H1 (cell line): Measurements from ENCODE around the gene UBAC1. TPM values are rescaled to one million over a fixed set of nuclear protein-coding genes. Genes with fewer than 3 reads are reported as not detected.
A peak's percentile ranks its signal among the peaks of the same experiment; 100 is the strongest.

Experiments
- CTCF ChIA-PET: fragments of 300-600 bp; sonication (Branson Sonifier 250); formaldehyde crosslinking; loops from one replicate; lab custom pipeline; 2021; ENCODE audit not compliant: partially characterized antibody; lab: Charles Lee
- POLR2A ChIA-PET: fragments of 300-600 bp; sonication (Branson Sonifier 250); formaldehyde crosslinking; loops from one replicate; lab custom pipeline; 2021; ENCODE audit warnings: inconsistent platforms; ENCODE audit not compliant: partially characterized antibody; lab: Charles Lee
- DNase-seq, 2 experiments: peaks; one replicate each; pipeline versions ENCODE4 v3.0.0 to v3.0.0-alpha.2; 2010 to 2022; ENCODE audit warnings: low spot score in 2 of 2, low read depth in 1 of 2, mixed read lengths in 1 of 2
- FAIRE-seq: peaks from 2 replicates; lab custom pipeline; 2011; peaks lifted over from hg19 to GRCh38; lab: Jason Lieb, UNC
- H2AFZ ChIP-seq: 2 replicates; pipeline ENCODE4 v1.8.1; 2012; ENCODE audit warnings: low read length, inconsistent platforms
- H2AK5ac ChIP-seq: 2 replicates; pipeline ENCODE4 v1.6.1; 2013; ENCODE audit warnings: low read depth, low read length
- H2BK120ac ChIP-seq: replicated peaks from 2 replicates; pipeline ENCODE3; 2013; ENCODE audit warnings: low read depth, low read length, inconsistent platforms
- H2BK12ac ChIP-seq: 2 replicates; pipeline ENCODE4 v1.6.1; 2013; ENCODE audit warnings: low read depth, low read length
- H2BK15ac ChIP-seq: 2 replicates; pipeline ENCODE4 v1.6.1; 2013; ENCODE audit warnings: low read length
- H2BK20ac ChIP-seq: 2 replicates; pipeline ENCODE4 v1.6.1; 2013; ENCODE audit warnings: low read length
- H2BK5ac ChIP-seq: 2 replicates; pipeline ENCODE4 v1.6.1; 2013; ENCODE audit warnings: low read depth, low read length
- H3K14ac ChIP-seq: 2 replicates; pipeline ENCODE4 v1.6.1; 2013; ENCODE audit warnings: inconsistent platforms; ENCODE audit not compliant: insufficient read length
- H3K18ac ChIP-seq: 2 replicates; pipeline ENCODE4 v1.6.1; 2013; ENCODE audit warnings: low read length; ENCODE audit errors: extremely low read depth
- H3K23ac ChIP-seq: 2 replicates; pipeline ENCODE4 v1.6.1; 2013; ENCODE audit warnings: inconsistent platforms; ENCODE audit not compliant: insufficient read length
- H3K23me2 ChIP-seq: 2 replicates; pipeline ENCODE4 v1.6.1; 2013; ENCODE audit warnings: low read depth, low read length
- H3K27ac ChIP-seq: 2 replicates; pipeline ENCODE4 v1.6.1; 2011; ENCODE audit warnings: low read depth, low read length, inconsistent platforms
- H3K27me3 ChIP-seq, 4 experiments: replicated peaks in 1 of 4; 1 replicate in 1 of 4; 2 replicates in 3 of 4; pipeline versions ENCODE4 v1.6.1 to v1.8.1; 2011 to 2013; ENCODE audit warnings: low read length in 3 of 4, mild to moderate bottlenecking in 3 of 4, inconsistent platforms in 2 of 4, mixed read lengths in 2 of 4, moderate library complexity in 1 of 4; ENCODE audit not compliant: control insufficient read depth in 3 of 4, insufficient read depth in 3 of 4; ENCODE audit errors: extremely low read depth in 1 of 4
- H3K36me3 ChIP-seq, 4 experiments: 2 replicates each; pipeline versions ENCODE4 v1.6.1 to v1.8.1; 2011 to 2013; ENCODE audit warnings: mild to moderate bottlenecking in 4 of 4, low read length in 3 of 4, moderate library complexity in 2 of 4, control low read depth in 1 of 4, inconsistent platforms in 1 of 4; ENCODE audit not compliant: insufficient read depth in 4 of 4, control insufficient read depth in 2 of 4
- H3K4ac ChIP-seq: replicated peaks from 2 replicates; pipeline ENCODE3; 2013; ENCODE audit warnings: low read length, low read depth, mixed read lengths, inconsistent platforms; ENCODE audit not compliant: insufficient read length
- H3K4me1 ChIP-seq, 4 experiments: replicated peaks in 1 of 4; 1 replicate in 1 of 4; 2 replicates in 3 of 4; pipeline versions ENCODE4 v1.6.1 to v1.8.1; 2011 to 2013; ENCODE audit warnings: low read length in 3 of 4, inconsistent platforms in 2 of 4, mixed read lengths in 1 of 4; ENCODE audit not compliant: insufficient read depth in 4 of 4, control insufficient read depth in 3 of 4
- H3K4me2 ChIP-seq, 2 experiments: 2 replicates each; pipeline versions ENCODE4 v1.6.1 to v1.8.1; 2011 to 2013; ENCODE audit warnings: low read depth in 2 of 2, low read length in 2 of 2, control low read depth in 1 of 2, inconsistent platforms in 1 of 2, mild to moderate bottlenecking in 1 of 2; ENCODE audit not compliant: insufficient read depth in 1 of 2
- H3K4me3 ChIP-seq, 4 experiments: fragments of 200-600, 300-600 bp in 1 of 4; sonication (generic), shearing (Covaris generic), sonication (Bioruptor Twin) in 1 of 4; 2 replicates each; pipeline versions ENCODE4 v1.5.1 to v1.8.1; 2011 to 2016; ENCODE audit warnings: low read length in 4 of 4, low read depth in 3 of 4, control low read depth in 2 of 4, inconsistent platforms in 2 of 4, mild to moderate bottlenecking in 2 of 4, mixed read lengths in 1 of 4, moderate library complexity in 1 of 4; ENCODE audit not compliant: insufficient read depth in 2 of 4; ENCODE audit errors: extremely low read depth in 1 of 4
- H3K56ac ChIP-seq: replicated peaks from 2 replicates; pipeline ENCODE3; 2013; ENCODE audit warnings: low read depth, mild to moderate bottlenecking, mixed read lengths, low read length, inconsistent platforms; ENCODE audit not compliant: insufficient read length
- H3K79me1 ChIP-seq: 2 replicates; pipeline ENCODE4 v1.6.1; 2013; ENCODE audit warnings: low read depth, low read length, control low read depth
- H3K79me2 ChIP-seq, 2 experiments: 2 replicates each; pipeline versions ENCODE4 v1.6.1 to v1.8.1; 2012 to 2013; ENCODE audit warnings: low read length in 2 of 2, mild to moderate bottlenecking in 2 of 2, inconsistent platforms in 1 of 2; ENCODE audit not compliant: insufficient read depth in 2 of 2, control insufficient read depth in 1 of 2
- H3K9ac ChIP-seq, 4 experiments: replicated peaks in 1 of 4; 1 replicate in 1 of 4; 2 replicates in 3 of 4; pipeline versions ENCODE4 v1.6.1 to v1.8.1; 2011 to 2013; ENCODE audit warnings: low read depth in 3 of 4, low read length in 3 of 4, control low read depth in 2 of 4, mild to moderate bottlenecking in 2 of 4, moderate library complexity in 2 of 4, inconsistent platforms in 1 of 4; ENCODE audit errors: extremely low read depth in 1 of 4
- H3K9me3 ChIP-seq, 2 experiments: 2 replicates each; pipeline versions ENCODE4 v1.6.1 to v1.8.1; 2012 to 2013; ENCODE audit warnings: mild to moderate bottlenecking in 2 of 2, moderate library complexity in 2 of 2, control low read depth in 1 of 2, inconsistent platforms in 1 of 2, low read depth in 1 of 2, low read length in 1 of 2, mixed read lengths in 1 of 2; ENCODE audit not compliant: insufficient read depth in 2 of 2
- H4K20me1 ChIP-seq, 2 experiments: replicated peaks in 1 of 2; 2 replicates each; pipeline versions ENCODE3 to v1.8.1; 2011 to 2013; ENCODE audit warnings: inconsistent platforms in 2 of 2, low read length in 2 of 2, mild to moderate bottlenecking in 1 of 2; ENCODE audit not compliant: insufficient read depth in 2 of 2, control insufficient read depth in 1 of 2
- H4K5ac ChIP-seq: 2 replicates; pipeline ENCODE4 v1.6.1; 2013; ENCODE audit warnings: low read length, low read depth, mixed read lengths, inconsistent platforms; ENCODE audit not compliant: insufficient read length
- H4K8ac ChIP-seq: 2 replicates; pipeline ENCODE4 v1.8.0; 2013; ENCODE audit warnings: mild to moderate bottlenecking, moderate library complexity, low read length, inconsistent platforms; ENCODE audit not compliant: insufficient read depth; ENCODE audit errors: extremely low read depth
- H4K91ac ChIP-seq: replicated peaks from 2 replicates; pipeline ENCODE3; 2013; ENCODE audit warnings: low read length, mixed read lengths, inconsistent platforms; ENCODE audit not compliant: insufficient read length
- CBX8 ChIP-seq: fragments of 300-800, 300-1000 bp; sonication (generic); IDR thresholded peaks from 2 replicates; pipeline ENCODE4 v1.7.1; 2016; ENCODE audit warnings: low read depth, low read length, borderline replicate concordance
- E2F6 ChIP-seq: IDR thresholded peaks from 2 replicates; pipeline ENCODE4 v1.6.1; 2012; ENCODE audit warnings: inconsistent platforms
- KDM1A ChIP-seq: fragments of 200-600, 300-600 bp; sonication (generic); IDR thresholded peaks from 2 replicates; pipeline ENCODE4 v1.7.1; 2016; ENCODE audit warnings: mild to moderate bottlenecking, low read length, borderline replicate concordance
- KDM5A ChIP-seq: fragments of 200-600 bp; IDR thresholded peaks from 2 replicates; pipeline ENCODE4 v1.7.1; 2012; ENCODE audit warnings: mild to moderate bottlenecking, low read length, inconsistent platforms, mixed read lengths
- NANOG ChIP-seq: IDR thresholded peaks from 2 replicates; pipeline ENCODE4 v1.6.1; 2011; ENCODE audit warnings: low read length, low read depth, mild to moderate bottlenecking, inconsistent platforms; ENCODE audit not compliant: insufficient read depth, poor library complexity, severe bottlenecking
- POLR2A ChIP-seq, 2 experiments: IDR thresholded peaks; 1 replicate in 1 of 2; 2 replicates in 1 of 2; pipeline ENCODE4 v1.6.1; 2011; ENCODE audit warnings: low read depth in 2 of 2, low read length in 2 of 2, mild to moderate bottlenecking in 2 of 2; ENCODE audit errors: control extremely low read depth in 1 of 2
- POLR2AphosphoS5 ChIP-seq: IDR thresholded peaks from 2 replicates; pipeline ENCODE4 v1.6.1; 2011; ENCODE audit warnings: low read depth, low read length
- SP2 ChIP-seq: IDR thresholded peaks from 2 replicates; pipeline ENCODE4 v1.6.1; 2012; ENCODE audit warnings: mild to moderate bottlenecking, low read length, inconsistent platforms
- TAF7 ChIP-seq: optimal IDR thresholded peaks from 2 replicates; pipeline ENCODE3; 2011; ENCODE audit warnings: low read depth, mild to moderate bottlenecking, inconsistent platforms, low read length, moderate library complexity, borderline replicate concordance
- TBP ChIP-seq: IDR thresholded peaks from 2 replicates; pipeline ENCODE4 v1.6.1; 2011; ENCODE audit warnings: low read depth, low read length, improper control_type of control experiment
- WGBS, 2 experiments: shearing (Covaris generic) in 1 of 2; methylation state at CpG; one replicate each; pipeline versions ENCODE4 v1.1.6 to v1.1.7; 2013 to 2015; ENCODE audit warnings: low lambda C conversion rate in 2 of 2, mixed read lengths in 2 of 2, inconsistent platforms in 1 of 2, low coverage in 1 of 2, missing lambda C conversion rate in 1 of 2; ENCODE audit not compliant: insufficient replicate concordance in 2 of 2, insufficient coverage in 1 of 2, insufficient read length in 1 of 2; ENCODE audit errors: extremely low coverage in 1 of 2, missing lambda C conversion rate in 1 of 2; 5-methylcytosine and 5-hydroxymethylcytosine counted together
- polyA plus RNA-seq, 7 experiments: library from polyadenylated mRNA; depleted of rRNA in 3 of 7; stranded (reverse) in 5 of 7; unstranded in 2 of 7; fragments of >200 nt in 5 of 7; fragments of 200-250 nt in 2 of 7; gene quantifications; 1 replicate in 5 of 7; 2 replicates in 1 of 7; 4 replicates in 1 of 7; pipeline versions ENCODE4 v1.2.1 to v1.2.3, GENCODE V29; 2011 to 2013; ENCODE audit warnings: missing spikeins in 2 of 7, mixed read lengths in 2 of 7
- total RNA-seq: library from RNA; stranded (reverse); fragmentation: NEBNext Ultra II Directional; extraction: Animal tissue kit (Norgen Biotek cat#: 25700); gene quantifications from 2 replicates; pipeline ENCODE4 v1.2.1, GENCODE V29; 2021
- TF ChIP-seq, protein P1 (sequence below): IDR thresholded peaks from 2 replicates; pipeline ENCODE4 v1.6.1; 2011; ENCODE audit warnings: low read length, improper control_type of control experiment

Gene UBAC1
- total and polyA plus RNA-seq, 2 of the 8 experiments (the other 6 are each of a cell fraction or from before 2014, with no cell fraction given) = 59.3 to 85.2 TPM

- Histone ChIP-seq H3K9me3 (no peaks in the 10 kb centered on the region), H3K56ac (no peak overlapping the region), H2BK5ac (peak overlapping the region; percentile 81; the same call in 1 of the 2 replicates), H4K5ac (no peak overlapping the region), H2BK120ac (no peak overlapping the region), H3K4me2 (no peak overlapping the region), H2BK15ac (no peak overlapping the region), H4K20me1 (peaks cover 2 to 15% of the 10 kb centered on the region in 2 experiments), H3K23me2 (no peaks in the 10 kb centered on the region), H3K4me1 (no peaks in the 10 kb centered on the region; a peak in 1 of 7 replicates), H3K36me3 (peaks cover 3 to 14% (median 5%) of the 10 kb centered on the region in 4 experiments; a peak in 5 of 8 replicates), H3K79me1 (peaks cover 6% of the 10 kb centered on the region; the same call in 1 of the 2 replicates), H3K4ac (no peak overlapping the region), H3K18ac (no peak overlapping the region), H4K91ac (no peak overlapping the region), H2AFZ (no peak overlapping the region), H2BK12ac (no peak overlapping the region), H3K27me3 (no peaks in the 10 kb centered on the region), H2AK5ac (no peak overlapping the region), H3K4me3 (no peak overlapping the region), H3K23ac (no peak overlapping the region), H2BK20ac (no peak overlapping the region), H3K14ac (no peak overlapping the region)
- DNase-seq (no peak), FAIRE-seq (no peak)
- ChIA-PET POLR2A (interaction anchor here (1.4 kb wide), 1 partner anchor 103 kb away, joined by 3 read pairs; no protein-coding TSS in a partner anchor), CTCF (no interaction called here)
- WGBS, 2 experiments = 89% methylated on average over 22 of the region's 23 CpGs; no CpG with 5 or more reads in 1 of the 2 experiments
- TF ChIP-seq NANOG (no peak), KDM5A (no peak), POLR2A (IDR thresholded peaks at IDR 0.05; ENCODE audit: control extremely low read depth in 1 of 2, low read depth in 2 of 2, low read length in 2 of 2) (no peak), TAF7 (no peak), TBP (no peak), SP2 (no peak), POLR2AphosphoS5 (no peak), KDM1A (no peak), CBX8 (no peak), E2F6 (no peak)
- TF ChIP-seq, protein P1, sequence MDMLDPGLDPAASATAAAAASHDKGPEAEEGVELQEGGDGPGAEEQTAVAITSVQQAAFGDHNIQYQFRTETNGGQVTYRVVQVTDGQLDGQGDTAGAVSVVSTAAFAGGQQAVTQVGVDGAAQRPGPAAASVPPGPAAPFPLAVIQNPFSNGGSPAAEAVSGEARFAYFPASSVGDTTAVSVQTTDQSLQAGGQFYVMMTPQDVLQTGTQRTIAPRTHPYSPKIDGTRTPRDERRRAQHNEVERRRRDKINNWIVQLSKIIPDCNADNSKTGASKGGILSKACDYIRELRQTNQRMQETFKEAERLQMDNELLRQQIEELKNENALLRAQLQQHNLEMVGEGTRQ = no peak
- TF ChIP-seq, all 59 proteins: peak for 0
- H3K27ac ChIP-seq = no peak overlapping the region
- H3K9ac ChIP-seq = no peak overlapping the region
- no peaks in the 10 kb centered on the region for H3K79me2 ChIP-seq
- H4K8ac ChIP-seq = no peak overlapping the region
Measured at GRCh38 chr9:135928074-135928730, 33.0 kb downstream of the UBAC1 start.
